ENCODE measurements around the gene EIF5B.

The EIF5B gene

GRCh38 chr2:99404039-99404796, 67.0 kb downstream of the EIF5B start:
- Histone ChIP-seq H3K9me3 (ENCODE audit: insufficient read depth, low read depth, low read length) (no peaks in the 10 kb centered on the region), H4K20me1 (ENCODE audit: insufficient read depth, low read length, poor library complexity, severe bottlenecking) (no peaks in the 10 kb centered on the region), H3K36me3 (ENCODE audit: insufficient read depth, low read length) (peaks cover 79% of the 10 kb centered on the region), H3F3A (ENCODE audit: low read depth) (no peaks in the 10 kb centered on the region), H3K4me3 (ENCODE audit: low read length, poor library complexity, severe bottlenecking) (no peak overlapping the region), H3K79me2 (ENCODE audit: insufficient read depth, low read length) (no peaks in the 10 kb centered on the region), H3K9ac (ENCODE audit: low read depth, low read length, poor library complexity, severe bottlenecking) (no peak overlapping the region), H3K27me3 (ENCODE audit: insufficient read depth, low read length, poor library complexity, severe bottlenecking) (no peaks in the 10 kb centered on the region), H3K9me2 (replicated peaks; ENCODE audit: low read depth, low read length) (no peaks in the 10 kb centered on the region), H3K4me2 (ENCODE audit: low read depth, low read length, poor library complexity, severe bottlenecking) (no peak overlapping the region), H2AFZ (ENCODE audit: low read length) (no peak overlapping the region), H3K4me1 (ENCODE audit: insufficient read depth, low read length, poor library complexity, severe bottlenecking) (no peaks in the 10 kb centered on the region)
- no peak for TF ChIP-seq EZH2phosphoT487 (IDR thresholded peaks at IDR 0.05; ENCODE audit: borderline replicate concordance)
- TF ChIP-seq, protein P1, sequence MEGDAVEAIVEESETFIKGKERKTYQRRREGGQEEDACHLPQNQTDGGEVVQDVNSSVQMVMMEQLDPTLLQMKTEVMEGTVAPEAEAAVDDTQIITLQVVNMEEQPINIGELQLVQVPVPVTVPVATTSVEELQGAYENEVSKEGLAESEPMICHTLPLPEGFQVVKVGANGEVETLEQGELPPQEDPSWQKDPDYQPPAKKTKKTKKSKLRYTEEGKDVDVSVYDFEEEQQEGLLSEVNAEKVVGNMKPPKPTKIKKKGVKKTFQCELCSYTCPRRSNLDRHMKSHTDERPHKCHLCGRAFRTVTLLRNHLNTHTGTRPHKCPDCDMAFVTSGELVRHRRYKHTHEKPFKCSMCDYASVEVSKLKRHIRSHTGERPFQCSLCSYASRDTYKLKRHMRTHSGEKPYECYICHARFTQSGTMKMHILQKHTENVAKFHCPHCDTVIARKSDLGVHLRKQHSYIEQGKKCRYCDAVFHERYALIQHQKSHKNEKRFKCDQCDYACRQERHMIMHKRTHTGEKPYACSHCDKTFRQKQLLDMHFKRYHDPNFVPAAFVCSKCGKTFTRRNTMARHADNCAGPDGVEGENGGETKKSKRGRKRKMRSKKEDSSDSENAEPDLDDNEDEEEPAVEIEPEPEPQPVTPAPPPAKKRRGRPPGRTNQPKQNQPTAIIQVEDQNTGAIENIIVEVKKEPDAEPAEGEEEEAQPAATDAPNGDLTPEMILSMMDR (conservative IDR thresholded peaks at IDR 0.05; ENCODE audit: low read length), result no peak

DNA sequence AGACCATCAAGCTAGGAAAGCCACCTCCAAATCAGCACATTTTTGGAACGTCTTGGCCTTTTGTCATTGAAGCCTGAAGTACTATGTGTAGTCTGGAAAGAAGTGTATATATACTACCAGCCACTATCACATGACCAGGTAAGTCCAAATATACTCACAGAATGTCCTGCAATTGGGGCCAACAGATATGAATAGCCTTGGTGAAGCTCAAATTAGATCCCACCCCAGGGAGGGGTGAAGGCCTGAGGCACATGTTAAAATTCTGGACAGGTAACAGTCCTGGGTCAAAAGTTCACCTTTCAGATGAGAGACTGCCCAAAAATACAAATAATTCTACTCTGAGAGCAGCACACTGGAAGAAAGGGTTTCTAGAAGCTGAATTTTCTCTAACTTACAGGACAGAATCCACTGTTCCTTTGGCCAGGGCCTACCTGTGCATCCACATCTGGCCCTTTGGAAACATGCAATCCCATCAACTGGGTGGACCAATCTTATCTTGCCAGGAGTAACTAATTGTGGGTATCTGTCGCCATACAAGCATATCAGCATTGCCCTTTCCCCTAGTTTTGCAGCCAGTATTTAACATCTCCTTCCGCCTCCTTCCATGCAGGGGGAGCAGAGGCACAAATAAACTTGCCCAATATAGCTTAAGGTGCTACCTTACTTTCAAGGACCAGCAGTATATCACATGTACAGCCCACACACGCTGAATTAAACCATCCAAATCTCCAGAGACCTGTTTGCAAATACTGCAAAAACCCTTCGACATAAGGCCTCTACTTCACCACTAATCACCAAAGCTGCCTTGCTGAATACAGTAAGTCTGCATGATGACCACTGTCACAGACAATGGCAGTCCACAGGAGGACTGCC, 67.8 kb downstream of the EIF5B start:
- no peak overlapping the region for H2AFZ ChIP-seq (ENCODE audit: low read length)
- no peaks in the 10 kb centered on the region for H3K79me2 ChIP-seq (ENCODE audit: insufficient read depth, low read length)
- no peak overlapping the region for H3K4me2 ChIP-seq (ENCODE audit: low read depth, low read length, poor library complexity, severe bottlenecking)
- H3K27me3 ChIP-seq (ENCODE audit: insufficient read depth, low read length, poor library complexity, severe bottlenecking), result no peaks in the 10 kb centered on the region
- H3K4me3 ChIP-seq (ENCODE audit: low read length, poor library complexity, severe bottlenecking), result no peak overlapping the region
- H3K36me3 ChIP-seq (ENCODE audit: insufficient read depth, low read length), result peaks cover 77% of the 10 kb centered on the region
- no peaks in the 10 kb centered on the region for H3K9me3 ChIP-seq (ENCODE audit: insufficient read depth, low read depth, low read length)
- H4K20me1 ChIP-seq (ENCODE audit: insufficient read depth, low read length, poor library complexity, severe bottlenecking), result no peaks in the 10 kb centered on the region
- no peaks in the 10 kb centered on the region for H3K9me2 ChIP-seq (replicated peaks; ENCODE audit: low read depth, low read length)
- TF ChIP-seq EZH2phosphoT487 (IDR thresholded peaks at IDR 0.05; ENCODE audit: borderline replicate concordance), result no peak
- TF ChIP-seq, protein P1 (conservative IDR thresholded peaks at IDR 0.05; ENCODE audit: low read length), result no peak
- H3F3A ChIP-seq (ENCODE audit: low read depth), result no peaks in the 10 kb centered on the region
- no peaks in the 10 kb centered on the region for H3K4me1 ChIP-seq (ENCODE audit: insufficient read depth, low read length, poor library complexity, severe bottlenecking)
- H3K9ac ChIP-seq (ENCODE audit: low read depth, low read length, poor library complexity, severe bottlenecking), result no peak overlapping the region

GRCh38 chr2:99406137-99406536, 68.9 kb downstream of the EIF5B start:
- no peaks in the 10 kb centered on the region for H3K4me1 ChIP-seq (ENCODE audit: insufficient read depth, low read length, poor library complexity, severe bottlenecking)
- no peaks in the 10 kb centered on the region for H3K27me3 ChIP-seq (ENCODE audit: insufficient read depth, low read length, poor library complexity, severe bottlenecking)
- H3K9me3 ChIP-seq (ENCODE audit: insufficient read depth, low read depth, low read length), result no peaks in the 10 kb centered on the region
- no peak for TF ChIP-seq EZH2phosphoT487 (IDR thresholded peaks at IDR 0.05; ENCODE audit: borderline replicate concordance)
- H3K9me2 ChIP-seq (replicated peaks; ENCODE audit: low read depth, low read length), result no peaks in the 10 kb centered on the region
- peaks cover 74% of the 10 kb centered on the region; the same call in 1 of the 2 replicates for H3K36me3 ChIP-seq (ENCODE audit: insufficient read depth, low read length)
- H2AFZ ChIP-seq (ENCODE audit: low read length), result no peak overlapping the region
- no peaks in the 10 kb centered on the region for H4K20me1 ChIP-seq (ENCODE audit: insufficient read depth, low read length, poor library complexity, severe bottlenecking)
- no peaks in the 10 kb centered on the region for H3K79me2 ChIP-seq (ENCODE audit: insufficient read depth, low read length)
- H3K4me3 ChIP-seq (ENCODE audit: low read length, poor library complexity, severe bottlenecking), result no peak overlapping the region
- H3K9ac ChIP-seq (ENCODE audit: low read depth, low read length, poor library complexity, severe bottlenecking), result no peak overlapping the region
- no peak overlapping the region for H3K4me2 ChIP-seq (ENCODE audit: low read depth, low read length, poor library complexity, severe bottlenecking)
- no peaks in the 10 kb centered on the region for H3F3A ChIP-seq (ENCODE audit: low read depth)
